Psoas muscle (tissue), 8 donors: ENCODE results near the gene SMURF2. TPM values are rescaled to one million over a fixed set of nuclear protein-coding genes. Genes with fewer than 3 reads are reported as not detected.

Experiments used
- ATAC-seq, 4 donors: fragments of 200-7000 bp; cut with Tn5 transposase; one replicate each; pipeline ENCODE4 v1.9.1; 2020; ENCODE audit warnings: moderate library complexity in 3 of 4, mild to moderate bottlenecking in 2 of 4
- DNase-seq, 2 donors: peaks; one replicate each; pipeline ENCODE4 v3.0.0-alpha.2; 2020
- H3K27ac ChIP-seq: fragments of 200-600 bp; one replicate; pipeline ENCODE4 v1.8.0; 2022
- H3K27me3 ChIP-seq, 3 donors: fragments of 200-600 bp in 1 of 3; one replicate each; pipeline versions ENCODE4 v1.6.1 to v1.8.0; 2013 to 2022; ENCODE audit warnings: low read length in 2 of 3, mild to moderate bottlenecking in 2 of 3, moderate library complexity in 1 of 3; ENCODE audit not compliant: insufficient read depth in 3 of 3
- H3K36me3 ChIP-seq, 2 donors: fragments of 200-600 bp in 1 of 2; one replicate each; pipeline versions ENCODE4 v1.6.1 to v1.8.0; 2013 to 2022; ENCODE audit warnings: low read depth in 1 of 2, mild to moderate bottlenecking in 1 of 2, moderate library complexity in 1 of 2; ENCODE audit not compliant: insufficient read depth in 1 of 2
- H3K4me1 ChIP-seq: fragments of 200-600 bp; one replicate; pipeline ENCODE4 v1.8.0; 2022
- H3K4me3 ChIP-seq: fragments of 200-600 bp; one replicate; pipeline ENCODE4 v1.8.0; 2022; ENCODE audit warnings: mild to moderate bottlenecking
- H3K9me3 ChIP-seq: fragments of 200-600 bp; one replicate; pipeline ENCODE4 v1.8.0; 2022
- CTCF ChIP-seq: fragments of 200-600 bp; IDR thresholded peaks from one replicate; pipeline ENCODE4 v1.8.0; 2022; ENCODE audit warnings: antibody characterized with exemption
- WGBS, 3 donors: extraction: QIAGEN DNeasy Blood & Tissue Kit; methylation state at CpG; one replicate each; pipeline versions ENCODE4 v1.1.6 to v1.1.7; 2013; 5-methylcytosine and 5-hydroxymethylcytosine counted together
- intact Hi-C, 2 donors: fragments of 100-400 bp; cut with DNase I; formaldehyde crosslinking; loops; one replicate each; pipeline versions ENCODE4 v1.11.0 to v1.14.2; 2022
- polyA plus RNA-seq, 3 donors: library from polyadenylated mRNA; stranded (reverse); fragments of 200-250 nt; gene quantifications; one replicate each; pipeline ENCODE4 v1.2.3, GENCODE V29; 2013
- total RNA-seq, 4 donors: library from RNA; stranded (reverse); fragmentation: NEBNext Ultra II Directional in 2 of 4; extraction: Animal tissue kit (Norgen Biotek cat#: 25700) in 2 of 4; gene quantifications; one replicate each; pipeline versions ENCODE4 v1.2.1 to v1.2.4, GENCODE V29; 2021 to 2023
- donor health status: healthy with polysubstance abuse.
- donor health status: DM: no; HTN: no; CAD: no; lungs with moderate emphysema.
- donor health status: Bipolar disorder and iron deficiency.
- donor health status: healthy.
- donor health status: DM: yes; HTN: yes; CAD: no.
- donor health status: DM: no; HTN: no; CAD: no.
- donor health status: DM: no; HTN: no; CAD: no.
- donor health status: DM: yes; HTN: yes; CAD: no.

The SMURF2 gene
- total and polyA plus RNA-seq, 7 donors: 4.3 to 12.0 (median 8.3) TPM

GRCh38 chr17:64506576-64507412 is 155.3 kb downstream of the SMURF2 start, which contains the start of gene CEP95:
CEP95 (plus strand) TSS chr17:64506977; CDS start chr17:64507098, 121 bp downstream.
- H3K4me1 ChIP-seq: peaks cover 48% of the 10 kb centered on the region
- no peaks in the 10 kb centered on the region for H3K27me3 ChIP-seq
- peak within 1 kb of the TSS; percentile 100 for H3K27ac ChIP-seq
- peaks cover 16 to 65% of the 10 kb centered on the region in 2 donors for H3K36me3 ChIP-seq
- no peaks in the 10 kb centered on the region for H3K9me3 ChIP-seq
- ATAC-seq (peak; percentile 81 to 84 (median 84)), DNase-seq (peak; percentile 96 to 98)
- intact Hi-C loops: loop anchor here in 1 of 2 donors (5.0 kb wide), 2 partner anchors 84 to 679 kb away; partner anchors contain the start of genes FTSJ3 and PSMC5
- no peak for TF ChIP-seq CTCF
- peak within 1 kb of the TSS; percentile 97 for H3K4me3 ChIP-seq
- WGBS, 3 donors: 0% methylated on average over 77 of the region's 77 CpGs

- peak within 1 kb of the TSS; percentile 97 for H3K4me3 ChIP-seq
- peaks cover 22 to 65% of the 10 kb centered on the region in 2 donors for H3K36me3 ChIP-seq
- TF ChIP-seq CTCF: no peak
- peaks cover 48% of the 10 kb centered on the region for H3K4me1 ChIP-seq
- WGBS, 3 donors: 0 to 1% (median 1%) methylated on average over 28 to 31 of the region's 31 CpGs
- ATAC-seq (peak; percentile 82 to 84 (median 83)), DNase-seq (peak; percentile 98 to 99)
- intact Hi-C loops: loop anchor here in 1 of 2 donors (5.0 kb wide), 2 partner anchors 84 to 679 kb away; partner anchors contain the start of genes FTSJ3 and PSMC5
- H3K9me3 ChIP-seq: no peaks in the 10 kb centered on the region
- peak within 1 kb of the TSS; percentile 100 for H3K27ac ChIP-seq
- no peaks in the 10 kb centered on the region for H3K27me3 ChIP-seq
Measured at GRCh38 chr17:64506201-64506575, 155.9 kb downstream of the SMURF2 start, which contains the start of gene DDX5. DDX5 (minus strand) TSS chr17:64506289; CDS start chr17:64506119, 170 bp downstream.

- H3K36me3 ChIP-seq: peaks cover 28 to 65% of the 10 kb centered on the region in 2 donors
- H3K27ac ChIP-seq: peak overlapping the region; percentile 100
- no peaks in the 10 kb centered on the region for H3K9me3 ChIP-seq
- 0% methylated on average over 63 to 76 of the region's 76 CpGs for WGBS, 3 donors
- ATAC-seq: peak; percentile 62 to 77 (median 68)
- no peak for TF ChIP-seq CTCF
- H3K4me1 ChIP-seq: peaks cover 48% of the 10 kb centered on the region
- H3K4me3 ChIP-seq: peak overlapping the region; percentile 97
- intact Hi-C loops: loop anchor here in 1 of 2 donors (5.0 kb wide), 2 partner anchors 83 to 678 kb away; partner anchors contain the start of genes FTSJ3 and PSMC5
- H3K27me3 ChIP-seq: no peaks in the 10 kb centered on the region
- DNase-seq: peak; percentile 91 to 96
Measured at GRCh38 chr17:64505340-64506200, 156.5 kb downstream of the SMURF2 start.

- DNase-seq: no peak
- Histone ChIP-seq H3K9me3 (no peaks in the 10 kb centered on the region), H3K27ac (peak overlapping the region; percentile 100), H3K4me1 (peaks cover 48% of the 10 kb centered on the region), H3K36me3 (peaks cover 34 to 65% of the 10 kb centered on the region in 2 donors), H3K27me3 (no peaks in the 10 kb centered on the region), H3K4me3 (peak overlapping the region; percentile 97)
- peak in 2 of 4 donors; percentile 3 for ATAC-seq
- intact Hi-C loops: loop anchor here in 1 of 2 donors (5.0 kb wide), 2 partner anchors 83 to 678 kb away; partner anchors contain the start of genes FTSJ3 and PSMC5
- TF ChIP-seq CTCF: no peak
- WGBS, 3 donors: 0 to 1% (median 1%) methylated on average over 13 of the region's 13 CpGs
Measured at GRCh38 chr17:64504769-64505339, 157.3 kb downstream of the SMURF2 start.
